Keratinocyte (primary cell): ENCODE results near the gene ABCC3.

Source experiments
- CTCF ChIP-seq, 3 experiments: IDR thresholded peaks in 1 of 3; conservative IDR thresholded peaks in 1 of 3; optimal IDR thresholded peaks in 1 of 3; 2 replicates in 2 of 3; 3 replicates in 1 of 3; pipeline versions ENCODE3 to v1.5.1; 2011; ENCODE audit warnings: low read length in 3 of 3, mild to moderate bottlenecking in 3 of 3, moderate library complexity in 2 of 3, control low read depth in 1 of 3, inconsistent platforms in 1 of 3; ENCODE audit not compliant: insufficient read depth in 2 of 3; ENCODE audit errors: extremely low read depth in 1 of 3
- EZH2 ChIP-seq: IDR thresholded peaks from one replicate; pipeline ENCODE4 v1.6.1; 2012; ENCODE audit warnings: inconsistent platforms, mild to moderate bottlenecking, low read length, moderate library complexity

GRCh38 chr17:50691550-50692447, 57.1 kb downstream of the ABCC3 start:
- TF ChIP-seq CTCF (optimal IDR thresholded peaks at IDR 0.05 in 1 of 3, IDR thresholded peaks at IDR 0.05 in 1 of 3, conservative IDR thresholded peaks at IDR 0.05 in 1 of 3; ENCODE audit: extremely low read depth in 1 of 3, insufficient read depth in 2 of 3, low read length in 3 of 3) (no peak), EZH2 (no peak)
